Ascending aorta (tissue), 2 donors: ENCODE results near the gene GPN3. TPM values are rescaled to one million over a fixed set of nuclear protein-coding genes. Genes with fewer than 3 reads are reported as not detected.
"Not testable (repeated sequence)": the region's sequence is repeated elsewhere in the genome, so short reads cannot be mapped to it uniquely, and the experiment has no call there.

Source experiments
- DNase-seq, 2 donors: peaks; one replicate each; pipeline ENCODE4 v3.0.0-alpha.2; 2019; ENCODE audit warnings: low spot score in 2 of 2
- H3K27ac ChIP-seq, 2 donors: fragments of 200-600 bp; sonication (generic); one replicate each; pipeline ENCODE4 v1.5.1; 2016 to 2017; ENCODE audit warnings: mild to moderate bottlenecking in 1 of 2
- H3K27me3 ChIP-seq: fragments of 200-600 bp; sonication (generic); one replicate; pipeline ENCODE4 v1.5.1; 2017
- H3K36me3 ChIP-seq, 2 donors: fragments of 200-600 bp; sonication (generic); one replicate each; pipeline ENCODE4 v1.5.1; 2016
- H3K4me1 ChIP-seq, 2 donors: fragments of 200-600 bp; sonication (generic); one replicate each; pipeline ENCODE4 v1.5.1; 2016 to 2017; ENCODE audit warnings: mild to moderate bottlenecking in 1 of 2
- H3K4me3 ChIP-seq, 2 donors: fragments of 200-600 bp; sonication (generic); one replicate each; pipeline ENCODE4 v1.5.1; 2016 to 2017; ENCODE audit warnings: mild to moderate bottlenecking in 1 of 2
- H3K9me3 ChIP-seq, 2 donors: fragments of 200-600 bp; sonication (generic); one replicate each; pipeline ENCODE4 v1.5.1; 2016
- CTCF ChIP-seq, 3 experiments: fragments of 200-600 bp in 2 of 3; fragments of 450-650 bp in 1 of 3; sonication (generic) in 2 of 3; IDR thresholded peaks; one replicate each; pipeline ENCODE4 v1.5.1; 2016 to 2019; ENCODE audit warnings: antibody characterized with exemption in 3 of 3, mild to moderate bottlenecking in 1 of 3, moderate library complexity in 1 of 3
- intact Hi-C: fragments of 100-400 bp; cut with DNase I; formaldehyde crosslinking; loops from one replicate; pipeline ENCODE4 v1.15.1; 2023
- total RNA-seq: library from RNA; depleted of rRNA; stranded (reverse); fragments of >200 nt; gene quantifications from one replicate; pipeline ENCODE4 v1.1.0, GENCODE V29; 2016

The GPN3 gene
- total RNA-seq, 1 donor from 2014 or later = 5.6 TPM

DNA sequence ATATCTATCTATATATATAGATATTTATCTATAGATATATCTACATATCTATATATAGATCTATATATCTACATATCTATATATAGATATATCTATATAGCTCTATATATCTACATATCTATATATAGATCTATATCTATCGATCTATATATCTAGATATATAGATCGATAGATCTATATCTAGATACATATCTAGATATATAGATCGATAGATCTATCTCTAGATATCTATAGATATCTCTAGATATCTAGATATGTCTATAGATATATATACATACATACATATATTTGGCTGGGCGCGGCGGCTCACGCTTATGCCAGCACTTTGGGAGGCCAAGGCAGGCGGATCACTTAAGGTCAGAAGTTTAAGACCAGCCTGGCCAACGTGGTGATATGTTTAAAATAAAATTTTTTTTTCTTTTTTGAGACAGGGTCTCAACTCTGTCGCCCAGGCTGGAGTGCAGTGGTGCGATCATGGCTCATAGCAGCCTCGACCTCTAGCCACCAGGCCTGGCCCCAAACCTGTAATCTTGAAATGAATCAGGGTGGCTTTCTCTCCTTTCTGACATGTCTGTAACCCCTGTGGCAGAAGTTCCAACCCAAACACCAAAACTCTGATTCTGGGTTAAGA is 36.0 kb downstream of the GPN3 start:
- no peaks in the 10 kb centered on the region for H3K4me1 ChIP-seq

DNA sequence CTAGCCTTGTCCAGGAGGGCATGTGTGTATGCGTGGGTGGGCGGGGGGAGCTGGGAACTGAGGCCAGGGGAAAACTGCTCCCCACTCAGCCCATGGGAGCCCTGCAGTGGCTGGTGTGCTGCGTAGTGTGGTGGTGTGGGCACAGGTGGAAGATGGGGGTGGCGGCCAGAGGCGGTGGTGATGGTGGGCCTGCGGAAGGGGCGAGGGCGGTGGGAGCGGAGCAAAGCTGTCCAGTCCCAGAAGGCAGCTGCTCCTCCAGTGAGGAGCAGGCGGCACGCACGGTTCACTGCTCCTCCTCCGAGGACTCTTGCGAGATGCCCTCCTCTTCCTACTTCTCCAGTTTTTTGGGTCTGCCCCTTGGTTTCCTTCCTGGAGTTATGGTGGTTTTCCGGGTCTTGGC is 38.4 kb downstream of the GPN3 start:
- H3K4me1 ChIP-seq, H3K4me3 ChIP-seq, H3K27ac ChIP-seq, H3K9me3 ChIP-seq, intact Hi-C loops, H3K27me3 ChIP-seq: not testable (repeated sequence)
- H3K36me3 ChIP-seq = peaks cover 3 to 10% of the 10 kb centered on the region in 2 donors
- DNase-seq = peak in 1 of 2 donors; percentile 40

More for the DNA sequence above, 36.0 kb downstream of the GPN3 start:
- intact Hi-C loops = loop anchor here (1.0 kb wide), 1 partner anchor 332 kb away; no protein-coding TSS in a partner anchor
- Histone ChIP-seq H3K9me3 (no peaks in the 10 kb centered on the region), H3K4me3 (peak overlapping the region in 1 of 2 donors; percentile 69), H3K36me3 (peaks cover 25 to 34% of the 10 kb centered on the region in 2 donors), H3K27me3 (no peaks in the 10 kb centered on the region), H3K27ac (peak overlapping the region in 1 of 2 donors; percentile 31)
- DNase-seq = peak in 1 of 2 donors; percentile 65
- TF ChIP-seq CTCF (IDR thresholded peaks at IDR 0.05) = no peak

- Histone ChIP-seq H3K36me3 (no peaks in the 10 kb centered on the region), H3K27ac (no peak overlapping the region), H3K4me1 (no peaks in the 10 kb centered on the region), H3K27me3 (no peaks in the 10 kb centered on the region), H3K9me3 (no peaks in the 10 kb centered on the region), H3K4me3 (no peak overlapping the region)
- TF ChIP-seq CTCF (IDR thresholded peaks at IDR 0.05) = no peak
- DNase-seq = no peak
- intact Hi-C loops = no loop called here
Observed at GRCh38 chr12:110426406-110426805, 41.7 kb downstream of the GPN3 start.

DNA sequence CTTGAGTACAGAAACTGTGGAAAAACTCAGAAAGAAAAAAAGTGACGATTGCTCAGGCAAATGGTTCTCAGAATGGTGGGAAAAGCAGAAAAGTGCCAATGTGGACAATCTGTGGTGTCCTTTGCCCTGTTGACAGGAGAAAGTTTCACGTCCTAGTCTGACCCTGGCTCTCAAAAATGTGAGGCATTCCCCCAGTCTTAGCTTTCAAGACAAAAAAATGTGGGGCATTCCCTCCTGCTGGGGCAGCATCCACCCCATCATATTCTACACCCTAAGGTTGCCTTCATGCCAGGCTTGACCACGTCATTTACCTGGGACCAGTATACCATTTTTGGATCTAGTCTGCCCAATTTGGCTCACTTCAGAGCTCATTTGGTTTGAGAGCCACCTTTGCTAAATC is 43.8 kb downstream of the GPN3 start:
- H3K27me3 ChIP-seq = no peaks in the 10 kb centered on the region
- no peak for TF ChIP-seq CTCF (IDR thresholded peaks at IDR 0.05)
- H3K4me3 ChIP-seq = no peak overlapping the region
- intact Hi-C loops = no loop called here
- no peaks in the 10 kb centered on the region for H3K4me1 ChIP-seq
- no peak overlapping the region for H3K27ac ChIP-seq
- no peak for DNase-seq
- H3K36me3 ChIP-seq = no peaks in the 10 kb centered on the region
- H3K9me3 ChIP-seq = no peaks in the 10 kb centered on the region

DNA sequence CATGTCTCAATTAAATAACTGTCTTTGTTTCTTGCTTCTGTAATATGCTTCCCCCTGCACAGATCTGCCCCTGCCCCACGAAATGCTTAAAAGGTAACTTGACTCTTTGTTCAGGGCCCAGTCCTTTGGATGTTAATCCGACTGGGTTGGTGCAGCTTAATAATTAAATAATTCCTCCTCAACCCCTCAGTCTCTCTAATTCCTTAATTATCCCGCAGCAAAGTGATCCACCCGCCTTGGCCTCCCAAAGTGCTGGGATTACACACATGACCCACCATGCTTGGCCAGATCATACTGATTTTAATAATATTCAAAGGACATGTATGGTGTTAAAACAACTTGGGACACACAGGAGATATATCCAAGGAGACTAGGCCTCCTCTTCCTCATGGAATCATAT is 46.4 kb downstream of the GPN3 start:
- no peak for DNase-seq
- no peaks in the 10 kb centered on the region for H3K4me1 ChIP-seq
- no peaks in the 10 kb centered on the region for H3K9me3 ChIP-seq
- H3K27me3 ChIP-seq = no peaks in the 10 kb centered on the region
- intact Hi-C loops = no loop called here
- H3K36me3 ChIP-seq = no peaks in the 10 kb centered on the region
- no peak overlapping the region for H3K4me3 ChIP-seq
- H3K27ac ChIP-seq = no peak overlapping the region
- TF ChIP-seq CTCF (IDR thresholded peaks at IDR 0.05) = no peak

GRCh38 chr12:110421159-110421661 is 46.8 kb downstream of the GPN3 start:
- H3K27ac ChIP-seq = no peak overlapping the region
- no peaks in the 10 kb centered on the region for H3K4me1 ChIP-seq
- H3K36me3 ChIP-seq = no peaks in the 10 kb centered on the region
- DNase-seq = no peak
- no peaks in the 10 kb centered on the region for H3K27me3 ChIP-seq
- no peak for TF ChIP-seq CTCF (IDR thresholded peaks at IDR 0.05)
- H3K4me3 ChIP-seq = no peak overlapping the region
- H3K9me3 ChIP-seq = no peaks in the 10 kb centered on the region
- intact Hi-C loops = no loop called here

DNA sequence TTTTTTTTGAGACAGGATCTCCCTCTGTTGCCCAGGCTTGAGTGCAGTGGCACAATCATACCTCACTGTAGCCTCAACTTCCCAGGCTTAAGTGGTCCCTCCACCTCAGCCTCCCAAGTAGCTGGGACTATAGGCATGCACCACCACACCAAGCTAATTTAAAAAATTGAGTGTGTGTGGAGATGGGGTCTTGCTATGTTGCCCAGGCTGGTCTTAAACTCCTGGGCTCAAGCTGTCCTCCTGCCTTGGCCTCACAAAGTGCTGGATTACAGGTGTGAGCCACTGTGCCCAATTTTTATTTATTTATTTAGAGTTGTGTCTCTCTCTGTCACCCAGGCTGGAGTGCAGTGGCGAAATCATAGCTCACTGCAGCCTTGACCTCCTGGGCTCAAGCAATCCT is 47.4 kb downstream of the GPN3 start:
- H3K4me1 ChIP-seq, intact Hi-C loops, H3K9me3 ChIP-seq, H3K27ac ChIP-seq, DNase-seq, H3K27me3 ChIP-seq, H3K36me3 ChIP-seq, H3K4me3 ChIP-seq: not testable (repeated sequence)

- H3K9me3 ChIP-seq, H3K4me1 ChIP-seq, H3K27ac ChIP-seq, H3K4me3 ChIP-seq, H3K36me3 ChIP-seq, intact Hi-C loops, DNase-seq, H3K27me3 ChIP-seq: not testable (repeated sequence)
Observed at GRCh38 chr12:110417113-110417512, 50.9 kb downstream of the GPN3 start.

- H3K4me1 ChIP-seq, H3K9me3 ChIP-seq, H3K27ac ChIP-seq, H3K4me3 ChIP-seq, H3K27me3 ChIP-seq, DNase-seq, intact Hi-C loops, H3K36me3 ChIP-seq: not testable (repeated sequence)
Observed at GRCh38 chr12:110410086-110410485, 58.0 kb downstream of the GPN3 start.
